T-helper 22 cell (primary cell): ENCODE measurements around the gene TMEM158.
A peak's percentile ranks its signal among the peaks of the same experiment; 100 is the strongest.

ENCODE experiments used
- DNase-seq: peaks from one replicate; pipeline ENCODE4 v3.0.0-alpha.2; 2020; ENCODE audit warnings: low read depth

Gene TMEM158

GRCh38 chr3:45226206-45226915 lies at the start of gene TMEM158:
Gene TMEM158 (minus strand): TSS chr3:45226287. CDS start chr3:45226027, 260 bp downstream.
- peak; percentile 64 for DNase-seq

GRCh38 chr3:45275006-45275704 lies 49.1 kb upstream of the TMEM158 start:
- no peak for DNase-seq

GRCh38 chr3:45273681-45274515 lies 47.8 kb upstream of the TMEM158 start:
- no peak for DNase-seq

- no peak for DNase-seq
Observed at GRCh38 chr3:45272828-45273470, 46.9 kb upstream of the TMEM158 start.

GRCh38 chr3:45272032-45272810 lies 46.1 kb upstream of the TMEM158 start:
- DNase-seq: no peak

GRCh38 chr3:45269952-45270351 lies 43.9 kb upstream of the TMEM158 start:
- no peak for DNase-seq

GRCh38 chr3:45267097-45267496 lies 41.0 kb upstream of the TMEM158 start:
- DNase-seq: no peak

- no peak for DNase-seq
Observed at GRCh38 chr3:45261333-45262110, 35.4 kb upstream of the TMEM158 start.

- DNase-seq: no peak
Observed at GRCh38 chr3:45259133-45259532, 33.0 kb upstream of the TMEM158 start.

- DNase-seq: no peak
Observed at GRCh38 chr3:45258317-45258716, 32.2 kb upstream of the TMEM158 start.

- DNase-seq: no peak
Observed at GRCh38 chr3:45253316-45253715, 27.2 kb upstream of the TMEM158 start.

- DNase-seq: no peak
Observed at GRCh38 chr3:45252826-45253225, 26.7 kb upstream of the TMEM158 start.

GRCh38 chr3:45249391-45249790 lies 23.3 kb upstream of the TMEM158 start:
- no peak for DNase-seq

- no peak for DNase-seq
Observed at GRCh38 chr3:45246241-45246640, 20.2 kb upstream of the TMEM158 start.

- no peak for DNase-seq
Observed at GRCh38 chr3:45244356-45244755, 18.3 kb upstream of the TMEM158 start.

GRCh38 chr3:45241206-45241605 lies 15.1 kb upstream of the TMEM158 start:
- DNase-seq: no peak

GRCh38 chr3:45240292-45240691 lies 14.2 kb upstream of the TMEM158 start:
- no peak for DNase-seq

- no peak for DNase-seq
Observed at GRCh38 chr3:45239254-45239653, 13.2 kb upstream of the TMEM158 start.

- DNase-seq: no peak
Observed at GRCh38 chr3:45236964-45237363, 10.9 kb upstream of the TMEM158 start.

GRCh38 chr3:45235409-45235808 lies 9.3 kb upstream of the TMEM158 start:
- no peak for DNase-seq

- no peak for DNase-seq
Observed at GRCh38 chr3:45234250-45234649, 8.2 kb upstream of the TMEM158 start.
